NB4 (cell line): Measurements from ENCODE around the gene NUDT15.

ENCODE experiments used
- CTCF ChIP-seq: IDR thresholded peaks from one replicate; pipeline ENCODE4 v1.5.1; 2012; ENCODE audit warnings: low read depth, low read length
- MAX ChIP-seq: IDR thresholded peaks from 2 replicates; pipeline ENCODE4 v1.6.1; 2011; ENCODE audit warnings: low read depth, low read length
- POLR2A ChIP-seq: IDR thresholded peaks from 2 replicates; pipeline ENCODE4 v1.6.1; 2011; ENCODE audit warnings: mild to moderate bottlenecking; ENCODE audit not compliant: insufficient read length; ENCODE audit errors: extremely low read depth

GRCh38 chr13:48042894-48043293, 5.4 kb downstream of the NUDT15 start:
- TF ChIP-seq CTCF: no peak
- no peak for TF ChIP-seq POLR2A
- TF ChIP-seq MAX: no peak
